Caco-2 (cell line): ENCODE data around the gene PEAK3. TPM values are rescaled to one million over a fixed set of nuclear protein-coding genes. Genes with fewer than 3 reads are reported as not detected.

ENCODE experiments used
- BruUV-seq: library from RNA; stranded (reverse); fragments of 400-500 nt; replicated peaks from 2 replicates; lab custom pipeline; 2021; lab: Mats Ljungman, UMichigan
- CTCF ChIA-PET: fragments of 300-600 bp; sonication (Branson Sonifier 250); formaldehyde crosslinking; loops from one replicate; lab custom pipeline; 2022; ENCODE audit warnings: antibody characterized with exemption; lab: Charles Lee
- POLR2A ChIA-PET: fragments of 300-600 bp; sonication (Branson Sonifier 250); formaldehyde crosslinking; loops from one replicate; lab custom pipeline; 2022; ENCODE audit warnings: antibody characterized with exemption; lab: Charles Lee
- DNase-seq, 2 experiments: peaks; one replicate each; pipeline versions ENCODE4 v3.0.0 to v3.0.0-alpha.2; 2020 to 2022
- H3K27me3 ChIP-seq: replicated peaks from 2 replicates; pipeline ENCODE4 v1.6.0; 2011; ENCODE audit warnings: low read length; ENCODE audit not compliant: control insufficient read depth, insufficient read depth
- H3K36me3 ChIP-seq: 2 replicates; pipeline ENCODE4 v1.5.1; 2011; ENCODE audit warnings: low read length; ENCODE audit not compliant: control insufficient read depth, insufficient read depth
- H3K4me1 ChIP-seq: fragments of 250-450 bp; sonication (Bioruptor Pico); 2 replicates; pipeline ENCODE4 v1.5.1; 2020; ENCODE audit warnings: mild to moderate bottlenecking
- H3K4me3 ChIP-seq: 2 replicates; pipeline ENCODE4 v1.5.1; 2011; ENCODE audit warnings: low read depth, mild to moderate bottlenecking, control low read depth, low read length
- H3K9me3 ChIP-seq: fragments of 250-450 bp; sonication (Bioruptor Pico); 2 replicates; pipeline ENCODE4 v1.5.1; 2020; ENCODE audit warnings: mild to moderate bottlenecking, moderate library complexity
- H3K27ac Mint-ChIP-seq: one replicate; pipeline ENCODE4 v1.8.0; 2022; ENCODE audit warnings: mixed read lengths; ENCODE audit not compliant: unreplicated experiment
- H3K27me3 Mint-ChIP-seq: one replicate; pipeline ENCODE4 v1.8.0; 2022; ENCODE audit warnings: mixed read lengths; ENCODE audit not compliant: insufficient read depth, unreplicated experiment
- H3K36me3 Mint-ChIP-seq: one replicate; pipeline ENCODE4 v1.8.0; 2022; ENCODE audit warnings: mild to moderate bottlenecking, mixed read lengths; ENCODE audit not compliant: insufficient read depth, unreplicated experiment
- H3K4me1 Mint-ChIP-seq: one replicate; pipeline ENCODE4 v1.8.0; 2022; ENCODE audit warnings: low read depth, mixed read lengths; ENCODE audit not compliant: unreplicated experiment
- H3K4me3 Mint-ChIP-seq: one replicate; pipeline ENCODE4 v1.8.0; 2022; ENCODE audit warnings: mild to moderate bottlenecking, moderate library complexity, mixed read lengths; ENCODE audit not compliant: unreplicated experiment
- H3K9me3 Mint-ChIP-seq: one replicate; pipeline ENCODE4 v1.8.0; 2022; ENCODE audit warnings: mixed read lengths; ENCODE audit not compliant: unreplicated experiment
- intact Hi-C: fragments of 100-400 bp; cut with micrococcal nuclease; formaldehyde crosslinking; loops from one replicate; pipeline ENCODE4 v1.10.0; 2022; ENCODE audit not compliant: unreplicated experiment
- total RNA-seq: library from RNA; stranded (reverse); gene quantifications from 2 replicates; pipeline ENCODE4 v1.2.3, GENCODE V29; 2022
- TF ChIP-seq, protein P1 (sequence below), 2 experiments: fragments of 200-600 bp in 1 of 2; IDR thresholded peaks; 1 replicate in 1 of 2; 2 replicates in 1 of 2; pipeline versions ENCODE4 v1.5.1 to v1.8.0; 2011 to 2022; ENCODE audit warnings: antibody characterized with exemption in 1 of 2, control low read depth in 1 of 2, inconsistent platforms in 1 of 2, low read depth in 1 of 2, low read length in 1 of 2, mild to moderate bottlenecking in 1 of 2, moderate library complexity in 1 of 2; ENCODE audit not compliant: insufficient read depth in 1 of 2, severe bottlenecking in 1 of 2, unreplicated experiment in 1 of 2

The PEAK3 gene
- total RNA-seq, 1 experiment from 2014 or later, result not detected

DNA sequence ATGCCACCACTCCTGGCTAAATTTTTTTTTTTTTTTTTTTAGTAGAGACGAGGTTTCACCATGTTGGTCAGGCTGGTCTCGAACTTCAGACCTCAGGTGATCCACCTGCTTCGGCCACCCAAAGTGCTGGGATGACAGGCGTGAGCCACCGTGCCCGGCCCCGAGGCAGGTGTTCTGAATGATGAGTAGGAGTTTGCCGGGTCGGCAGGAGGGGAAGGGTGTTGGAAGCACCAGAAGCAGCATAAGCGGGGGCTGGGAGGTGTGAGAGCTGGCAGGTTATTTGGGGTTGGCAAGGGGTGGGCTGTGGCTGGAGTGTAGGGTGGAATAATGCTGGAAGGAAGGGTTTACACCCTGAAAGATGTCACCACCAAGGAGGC lies 48.3 kb upstream of the PEAK3 start:
- Histone ChIP-seq H3K27me3 (no peaks in the 10 kb centered on the region), H3K9me3 (peaks cover 2% of the 10 kb centered on the region; the same call in 1 of the 2 replicates), H3K4me1 (peaks cover 31% of the 10 kb centered on the region), H3K4me3 (peak overlapping the region; percentile 19), H3K36me3 (peaks cover 5% of the 10 kb centered on the region)
- H3K27me3 Mint-ChIP-seq, result no peaks in the 10 kb centered on the region
- H3K4me1 Mint-ChIP-seq, result peaks cover 30% of the 10 kb centered on the region
- H3K9me3 Mint-ChIP-seq, result no peaks in the 10 kb centered on the region
- BruUV-seq, result no TSS peak
- H3K4me3 Mint-ChIP-seq, result peak overlapping the region; percentile 87
- intact Hi-C loops, result loop anchor here (2.0 kb wide), 1 partner anchor 61 kb away; no protein-coding TSS in a partner anchor
- peaks cover 61% of the 10 kb centered on the region for H3K36me3 Mint-ChIP-seq
- DNase-seq, result no peak
- TF ChIP-seq, protein P1, sequence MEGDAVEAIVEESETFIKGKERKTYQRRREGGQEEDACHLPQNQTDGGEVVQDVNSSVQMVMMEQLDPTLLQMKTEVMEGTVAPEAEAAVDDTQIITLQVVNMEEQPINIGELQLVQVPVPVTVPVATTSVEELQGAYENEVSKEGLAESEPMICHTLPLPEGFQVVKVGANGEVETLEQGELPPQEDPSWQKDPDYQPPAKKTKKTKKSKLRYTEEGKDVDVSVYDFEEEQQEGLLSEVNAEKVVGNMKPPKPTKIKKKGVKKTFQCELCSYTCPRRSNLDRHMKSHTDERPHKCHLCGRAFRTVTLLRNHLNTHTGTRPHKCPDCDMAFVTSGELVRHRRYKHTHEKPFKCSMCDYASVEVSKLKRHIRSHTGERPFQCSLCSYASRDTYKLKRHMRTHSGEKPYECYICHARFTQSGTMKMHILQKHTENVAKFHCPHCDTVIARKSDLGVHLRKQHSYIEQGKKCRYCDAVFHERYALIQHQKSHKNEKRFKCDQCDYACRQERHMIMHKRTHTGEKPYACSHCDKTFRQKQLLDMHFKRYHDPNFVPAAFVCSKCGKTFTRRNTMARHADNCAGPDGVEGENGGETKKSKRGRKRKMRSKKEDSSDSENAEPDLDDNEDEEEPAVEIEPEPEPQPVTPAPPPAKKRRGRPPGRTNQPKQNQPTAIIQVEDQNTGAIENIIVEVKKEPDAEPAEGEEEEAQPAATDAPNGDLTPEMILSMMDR (IDR thresholded peaks at IDR 0.05; ENCODE audit: insufficient read depth in 1 of 2, low read depth in 1 of 2, low read length in 1 of 2, severe bottlenecking in 1 of 2, unreplicated experiment in 1 of 2), result no peak
- CTCF ChIA-PET, result interaction anchor here (0.6 to 1.5 kb wide), 5 partner anchors 15 to 855 kb away, joined by 3 to 4 read pairs (median 3); partner anchors contain the start of gene PLEKHJ1
- peak overlapping the region; percentile 94 for H3K27ac Mint-ChIP-seq
- POLR2A ChIA-PET, result interaction anchor here (1.4 kb wide), 1 partner anchor 97 kb away, joined by 3 read pairs; the partner anchor contains the start of gene TIMM13

DNA sequence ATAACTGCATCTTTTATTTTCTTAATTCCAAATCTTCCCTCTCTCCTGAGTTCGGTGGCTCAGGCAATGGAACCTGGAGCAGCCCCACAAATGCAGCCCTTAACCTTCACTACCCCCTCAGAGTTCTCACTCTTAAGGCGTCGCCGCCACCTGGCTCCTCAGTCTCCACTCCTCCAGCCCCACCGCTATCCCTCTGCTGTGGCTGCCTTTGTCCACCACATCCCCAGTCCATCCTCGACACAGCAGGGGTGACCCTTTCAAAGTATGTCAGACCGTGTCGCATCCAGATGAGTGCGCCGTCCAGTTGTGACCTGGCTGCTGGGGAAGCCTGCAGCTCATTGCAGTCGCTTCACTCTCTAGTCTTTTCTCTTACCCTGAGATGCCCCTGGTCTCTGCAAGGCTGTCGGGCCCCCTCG lies 47.5 kb upstream of the PEAK3 start:
- Histone ChIP-seq H3K4me3 (peak overlapping the region; percentile 95), H3K4me1 (peaks cover 31% of the 10 kb centered on the region), H3K27me3 (no peaks in the 10 kb centered on the region), H3K36me3 (peaks cover 5% of the 10 kb centered on the region), H3K9me3 (no peaks in the 10 kb centered on the region)
- POLR2A ChIA-PET, result no interaction called here
- H3K27ac Mint-ChIP-seq, result peak overlapping the region; percentile 94
- peak overlapping the region; percentile 87 for H3K4me3 Mint-ChIP-seq
- intact Hi-C loops, result no loop called here
- no peaks in the 10 kb centered on the region for H3K27me3 Mint-ChIP-seq
- H3K9me3 Mint-ChIP-seq, result no peaks in the 10 kb centered on the region
- H3K36me3 Mint-ChIP-seq, result peaks cover 58% of the 10 kb centered on the region
- TF ChIP-seq, protein P1 (IDR thresholded peaks at IDR 0.05; ENCODE audit: insufficient read depth in 1 of 2, low read depth in 1 of 2, low read length in 1 of 2, severe bottlenecking in 1 of 2, unreplicated experiment in 1 of 2), result no peak
- CTCF ChIA-PET, result interaction anchor here (0.6 to 1.1 kb wide), 2 partner anchors 63 to 855 kb away, joined by 3 to 4 read pairs; no protein-coding TSS in a partner anchor
- BruUV-seq, result no TSS peak
- H3K4me1 Mint-ChIP-seq, result peaks cover 30% of the 10 kb centered on the region
- no peak for DNase-seq

DNA sequence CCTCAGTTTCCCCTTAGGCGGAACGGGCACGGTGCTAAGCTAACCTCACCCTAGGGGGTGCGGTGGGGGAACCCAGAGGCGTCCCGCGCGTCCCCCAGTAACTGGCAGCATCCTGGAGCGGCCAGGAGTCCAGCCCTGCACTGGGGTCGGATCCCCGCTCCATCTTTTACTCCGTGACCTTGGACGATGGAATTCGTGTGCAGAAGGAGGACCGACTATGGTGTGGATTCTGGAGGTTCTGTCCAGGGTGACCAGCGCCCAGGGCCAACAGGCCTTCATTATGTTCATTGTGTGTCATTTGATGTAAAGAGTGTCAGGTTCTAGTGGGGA lies 47.1 kb upstream of the PEAK3 start:
- Mint-ChIP-seq H3K9me3 (no peaks in the 10 kb centered on the region), H3K4me1 (peaks cover 30% of the 10 kb centered on the region), H3K36me3 (peaks cover 58% of the 10 kb centered on the region), H3K4me3 (peak overlapping the region; percentile 87), H3K27me3 (no peaks in the 10 kb centered on the region), H3K27ac (peak overlapping the region; percentile 94)
- Histone ChIP-seq H3K27me3 (no peaks in the 10 kb centered on the region), H3K4me3 (peak overlapping the region; percentile 95), H3K4me1 (peaks cover 31% of the 10 kb centered on the region), H3K9me3 (no peaks in the 10 kb centered on the region), H3K36me3 (peaks cover 3% of the 10 kb centered on the region)
- BruUV-seq, result TSS peak; percentile 43
- intact Hi-C loops, result no loop called here
- TF ChIP-seq, protein P1 (IDR thresholded peaks at IDR 0.05; ENCODE audit: insufficient read depth in 1 of 2, low read depth in 1 of 2, low read length in 1 of 2, severe bottlenecking in 1 of 2, unreplicated experiment in 1 of 2), result no peak
- ChIA-PET POLR2A (no interaction called here), CTCF (no interaction called here)
- no peak for DNase-seq
